Measurements from ENCODE around the gene AGMO.

The AGMO gene

DNA sequence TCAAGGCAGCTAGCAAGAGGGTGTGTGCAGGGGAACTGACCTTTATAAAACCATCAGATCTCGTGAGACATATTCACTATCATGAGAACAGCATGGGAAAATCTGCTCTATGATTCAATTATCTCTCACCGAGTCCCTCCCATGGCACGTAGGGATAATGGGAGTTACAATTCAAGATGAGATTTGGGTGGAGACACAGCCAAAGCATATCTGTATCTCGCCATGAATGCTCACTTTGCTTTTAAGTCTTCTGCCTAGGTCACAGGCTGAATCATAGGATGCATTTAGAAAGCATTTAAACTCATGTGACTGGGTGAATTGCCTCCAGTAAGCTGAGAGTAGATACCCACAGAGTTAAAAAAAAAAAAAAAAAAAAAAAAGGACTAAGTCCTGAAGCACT, 220.0 kb downstream of the AGMO start:
- Histone ChIP-seq H3K9me3 (ENCODE audit: severe bottlenecking) (peaks cover 4% of the 10 kb centered on the region), H3K36me3 (no peaks in the 10 kb centered on the region), H3K4me3 (ENCODE audit: low read depth, low read length) (no peak overlapping the region), H3K27me3 (ENCODE audit: insufficient read depth, low read depth, severe bottlenecking) (no peaks in the 10 kb centered on the region), H3K27ac (no peak overlapping the region)
- DNase-seq, result no peak
- TF ChIP-seq, protein P1, sequence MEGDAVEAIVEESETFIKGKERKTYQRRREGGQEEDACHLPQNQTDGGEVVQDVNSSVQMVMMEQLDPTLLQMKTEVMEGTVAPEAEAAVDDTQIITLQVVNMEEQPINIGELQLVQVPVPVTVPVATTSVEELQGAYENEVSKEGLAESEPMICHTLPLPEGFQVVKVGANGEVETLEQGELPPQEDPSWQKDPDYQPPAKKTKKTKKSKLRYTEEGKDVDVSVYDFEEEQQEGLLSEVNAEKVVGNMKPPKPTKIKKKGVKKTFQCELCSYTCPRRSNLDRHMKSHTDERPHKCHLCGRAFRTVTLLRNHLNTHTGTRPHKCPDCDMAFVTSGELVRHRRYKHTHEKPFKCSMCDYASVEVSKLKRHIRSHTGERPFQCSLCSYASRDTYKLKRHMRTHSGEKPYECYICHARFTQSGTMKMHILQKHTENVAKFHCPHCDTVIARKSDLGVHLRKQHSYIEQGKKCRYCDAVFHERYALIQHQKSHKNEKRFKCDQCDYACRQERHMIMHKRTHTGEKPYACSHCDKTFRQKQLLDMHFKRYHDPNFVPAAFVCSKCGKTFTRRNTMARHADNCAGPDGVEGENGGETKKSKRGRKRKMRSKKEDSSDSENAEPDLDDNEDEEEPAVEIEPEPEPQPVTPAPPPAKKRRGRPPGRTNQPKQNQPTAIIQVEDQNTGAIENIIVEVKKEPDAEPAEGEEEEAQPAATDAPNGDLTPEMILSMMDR (IDR thresholded peaks at IDR 0.05; ENCODE audit: low read depth, low read length), result no peak

DNA sequence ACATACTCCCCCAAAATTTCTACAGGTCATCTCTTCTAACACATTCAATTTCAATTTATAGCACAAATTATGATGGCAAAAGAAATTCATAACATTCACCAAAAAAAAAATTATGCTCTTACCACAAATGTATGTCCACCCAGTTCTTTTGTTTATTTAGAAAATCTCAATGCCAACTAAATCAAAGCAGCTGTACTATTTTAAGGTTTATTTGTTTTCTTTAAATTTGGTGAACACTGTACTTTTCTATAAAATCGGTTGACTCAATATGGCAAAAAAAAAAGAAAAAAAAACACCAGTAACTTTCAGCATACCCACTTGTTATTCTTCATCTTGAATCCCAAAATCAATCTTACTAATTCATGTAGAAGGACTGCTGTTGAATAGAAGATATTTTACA, 225.7 kb downstream of the AGMO start:
- Histone ChIP-seq H3K27me3 (ENCODE audit: insufficient read depth, low read depth, severe bottlenecking) (no peaks in the 10 kb centered on the region), H3K27ac (no peak overlapping the region), H3K36me3 (no peaks in the 10 kb centered on the region), H3K9me3 (ENCODE audit: severe bottlenecking) (peaks cover 4% of the 10 kb centered on the region), H3K4me3 (ENCODE audit: low read depth, low read length) (no peak overlapping the region)
- TF ChIP-seq, protein P1 (IDR thresholded peaks at IDR 0.05; ENCODE audit: low read depth, low read length), result no peak
- DNase-seq, result no peak

DNA sequence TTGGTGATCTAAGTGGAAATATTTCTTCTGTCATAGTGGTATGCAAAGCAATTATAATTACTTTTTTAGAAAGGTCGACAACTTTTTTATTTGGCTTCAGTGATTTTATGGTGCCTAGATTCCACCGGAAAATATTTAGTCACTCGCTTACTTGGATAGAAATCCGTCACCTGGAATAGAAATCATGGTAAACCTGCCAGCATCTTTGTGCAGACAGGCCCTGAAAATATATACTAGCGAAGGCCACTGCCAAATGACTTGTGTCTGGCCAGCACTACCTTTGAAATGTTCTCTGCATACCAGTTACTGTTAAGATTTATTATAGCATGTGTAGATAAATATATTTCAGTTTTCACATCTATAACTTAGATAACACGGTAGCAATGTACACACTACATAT, 226.4 kb downstream of the AGMO start:
- TF ChIP-seq, protein P1 (IDR thresholded peaks at IDR 0.05; ENCODE audit: low read depth, low read length), result no peak
- DNase-seq, result no peak
- no peaks in the 10 kb centered on the region for H3K9me3 ChIP-seq (ENCODE audit: severe bottlenecking)
- no peaks in the 10 kb centered on the region for H3K27me3 ChIP-seq (ENCODE audit: insufficient read depth, low read depth, severe bottlenecking)
- no peaks in the 10 kb centered on the region for H3K36me3 ChIP-seq
- no peak overlapping the region for H3K4me3 ChIP-seq (ENCODE audit: low read depth, low read length)
- no peak overlapping the region for H3K27ac ChIP-seq

DNA sequence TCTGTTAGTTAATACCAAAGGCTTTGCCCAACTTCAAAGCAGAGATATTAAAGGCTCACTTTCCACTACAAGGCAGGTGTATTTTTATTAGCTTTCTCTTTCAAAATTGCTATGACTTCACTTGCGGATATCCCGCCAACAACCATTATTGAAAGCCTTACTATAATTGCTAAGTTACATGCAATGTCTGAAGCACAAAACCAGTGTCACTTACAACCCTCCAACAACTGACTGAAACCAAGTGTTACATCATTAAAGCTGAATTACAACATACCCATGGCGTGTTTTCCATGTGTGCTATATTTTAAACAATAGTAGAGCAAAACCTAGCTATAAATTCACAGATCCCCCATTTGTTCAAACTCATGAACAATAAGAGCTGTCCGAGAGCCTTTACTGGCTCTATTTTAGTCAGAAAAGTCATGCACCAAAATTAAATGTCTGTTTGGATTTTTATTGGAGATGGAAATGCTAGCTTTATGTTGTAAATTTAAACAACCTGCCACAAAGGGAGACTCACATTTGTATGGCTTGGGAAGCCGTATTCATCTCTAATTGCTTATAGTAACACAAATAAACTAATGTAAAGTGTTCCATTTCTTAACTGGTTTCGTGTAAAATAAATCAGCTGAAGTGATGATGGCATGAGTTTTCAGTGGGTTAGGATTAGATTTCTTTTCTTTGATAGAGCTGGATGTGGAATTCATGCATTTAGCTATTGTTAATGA, 227.1 kb downstream of the AGMO start:
- no peak overlapping the region for H3K27ac ChIP-seq
- no peaks in the 10 kb centered on the region for H3K27me3 ChIP-seq (ENCODE audit: insufficient read depth, low read depth, severe bottlenecking)
- TF ChIP-seq, protein P1 (IDR thresholded peaks at IDR 0.05; ENCODE audit: low read depth, low read length), result no peak
- H3K4me3 ChIP-seq (ENCODE audit: low read depth, low read length), result no peak overlapping the region
- H3K9me3 ChIP-seq (ENCODE audit: severe bottlenecking), result no peaks in the 10 kb centered on the region
- no peaks in the 10 kb centered on the region for H3K36me3 ChIP-seq
- DNase-seq, result no peak

DNA sequence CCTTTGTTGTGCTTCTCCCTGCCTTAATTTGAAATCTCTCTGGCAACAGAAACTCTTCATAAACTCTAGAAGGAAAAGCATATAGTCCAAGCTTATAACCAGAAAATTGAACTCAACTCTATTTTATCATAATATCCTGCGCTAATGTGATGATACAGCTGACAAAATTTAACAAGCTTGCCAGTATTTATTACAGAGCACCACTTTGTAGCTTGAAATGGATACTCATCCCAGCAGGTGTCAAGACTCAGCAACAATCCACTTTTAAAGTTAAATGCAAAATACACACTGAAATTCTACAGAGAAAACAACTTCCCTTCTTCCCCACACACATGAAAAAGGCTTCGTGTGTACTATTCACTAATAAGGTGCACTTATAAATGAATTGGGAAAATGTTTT, 228.9 kb downstream of the AGMO start:
- Histone ChIP-seq H3K4me3 (ENCODE audit: low read depth, low read length) (no peak overlapping the region), H3K9me3 (ENCODE audit: severe bottlenecking) (no peaks in the 10 kb centered on the region), H3K27me3 (ENCODE audit: insufficient read depth, low read depth, severe bottlenecking) (no peaks in the 10 kb centered on the region), H3K27ac (no peak overlapping the region), H3K36me3 (no peaks in the 10 kb centered on the region)
- no peak for DNase-seq
- TF ChIP-seq, protein P1 (IDR thresholded peaks at IDR 0.05; ENCODE audit: low read depth, low read length), result no peak

DNA sequence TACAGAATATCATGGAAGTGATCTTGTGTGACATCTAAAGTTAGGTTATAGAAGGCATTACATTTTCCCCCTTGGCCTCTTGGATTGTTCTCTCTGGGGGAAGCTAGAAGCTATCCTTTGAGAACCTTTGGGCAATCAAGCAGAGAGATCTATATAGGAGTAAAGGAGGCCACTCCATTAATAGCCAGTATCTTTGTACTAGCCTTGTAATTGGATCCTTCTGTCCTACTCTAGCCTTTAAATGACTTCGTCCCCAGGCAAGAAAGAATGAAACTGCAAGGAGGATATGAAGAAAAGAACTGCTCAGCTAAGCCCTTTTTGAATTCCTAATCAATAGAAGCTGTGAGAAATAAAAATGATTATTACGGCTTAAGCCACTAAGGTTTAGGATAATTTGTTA, 230.9 kb downstream of the AGMO start:
- Histone ChIP-seq H3K9me3 (ENCODE audit: severe bottlenecking) (no peaks in the 10 kb centered on the region), H3K4me3 (ENCODE audit: low read depth, low read length) (no peak overlapping the region), H3K27me3 (ENCODE audit: insufficient read depth, low read depth, severe bottlenecking) (no peaks in the 10 kb centered on the region), H3K36me3 (no peaks in the 10 kb centered on the region), H3K27ac (no peak overlapping the region)
- TF ChIP-seq, protein P1 (IDR thresholded peaks at IDR 0.05; ENCODE audit: low read depth, low read length), result no peak
- no peak for DNase-seq

Measured in WERI-Rb-1 (cell line).